ENCODE results near the gene CDK11B. TPM values are rescaled to one million over a fixed set of nuclear protein-coding genes. Genes with fewer than 3 reads are reported as not detected.

CDK11B gene
- total RNA-seq, 4 donors from 2014 or later, result 16.3 to 25.3 (median 19.2) TPM

DNA sequence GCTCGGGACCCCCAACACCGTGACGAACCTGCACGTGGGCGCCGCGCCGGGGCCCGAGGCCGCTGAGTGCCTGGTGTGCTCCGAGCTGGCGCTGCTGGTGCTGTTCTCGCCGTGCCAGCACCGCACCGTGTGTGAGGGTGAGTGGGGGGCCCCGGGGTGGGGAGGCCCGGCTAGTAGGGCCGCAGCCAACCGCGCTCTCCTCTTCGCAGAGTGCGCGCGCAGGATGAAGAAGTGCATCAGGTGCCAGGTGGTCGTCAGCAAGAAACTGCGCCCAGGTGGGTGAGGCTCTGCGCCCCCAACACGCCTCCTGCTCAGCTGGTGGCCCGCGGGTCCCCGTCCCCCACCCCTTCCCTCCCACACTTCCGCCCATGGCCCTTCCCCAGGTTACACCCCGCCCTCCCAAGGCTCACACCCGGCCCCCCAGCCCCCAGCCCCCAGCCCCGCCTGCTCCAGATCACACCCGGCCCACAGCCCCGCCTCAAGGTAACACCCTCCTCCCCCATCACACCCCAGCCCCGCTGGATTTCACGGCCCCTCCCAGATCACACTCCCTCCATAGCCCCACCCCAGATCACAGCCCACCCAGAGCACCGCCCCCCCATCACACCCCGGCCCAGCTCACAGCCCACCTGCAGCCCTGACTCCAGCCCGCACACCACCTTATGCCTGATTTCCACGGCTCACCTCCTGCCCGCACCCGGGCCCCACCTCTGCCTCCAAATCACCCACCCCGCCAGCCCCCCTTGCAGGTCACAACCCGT is 29.2 kb downstream of the CDK11B start:
- ATAC-seq (ENCODE audit: low FRiP score), result no peak
- TF ChIP-seq, protein P1, sequence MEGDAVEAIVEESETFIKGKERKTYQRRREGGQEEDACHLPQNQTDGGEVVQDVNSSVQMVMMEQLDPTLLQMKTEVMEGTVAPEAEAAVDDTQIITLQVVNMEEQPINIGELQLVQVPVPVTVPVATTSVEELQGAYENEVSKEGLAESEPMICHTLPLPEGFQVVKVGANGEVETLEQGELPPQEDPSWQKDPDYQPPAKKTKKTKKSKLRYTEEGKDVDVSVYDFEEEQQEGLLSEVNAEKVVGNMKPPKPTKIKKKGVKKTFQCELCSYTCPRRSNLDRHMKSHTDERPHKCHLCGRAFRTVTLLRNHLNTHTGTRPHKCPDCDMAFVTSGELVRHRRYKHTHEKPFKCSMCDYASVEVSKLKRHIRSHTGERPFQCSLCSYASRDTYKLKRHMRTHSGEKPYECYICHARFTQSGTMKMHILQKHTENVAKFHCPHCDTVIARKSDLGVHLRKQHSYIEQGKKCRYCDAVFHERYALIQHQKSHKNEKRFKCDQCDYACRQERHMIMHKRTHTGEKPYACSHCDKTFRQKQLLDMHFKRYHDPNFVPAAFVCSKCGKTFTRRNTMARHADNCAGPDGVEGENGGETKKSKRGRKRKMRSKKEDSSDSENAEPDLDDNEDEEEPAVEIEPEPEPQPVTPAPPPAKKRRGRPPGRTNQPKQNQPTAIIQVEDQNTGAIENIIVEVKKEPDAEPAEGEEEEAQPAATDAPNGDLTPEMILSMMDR (IDR thresholded peaks at IDR 0.05), result no peak
- no peak for DNase-seq (ENCODE audit: low spot score)

DNA sequence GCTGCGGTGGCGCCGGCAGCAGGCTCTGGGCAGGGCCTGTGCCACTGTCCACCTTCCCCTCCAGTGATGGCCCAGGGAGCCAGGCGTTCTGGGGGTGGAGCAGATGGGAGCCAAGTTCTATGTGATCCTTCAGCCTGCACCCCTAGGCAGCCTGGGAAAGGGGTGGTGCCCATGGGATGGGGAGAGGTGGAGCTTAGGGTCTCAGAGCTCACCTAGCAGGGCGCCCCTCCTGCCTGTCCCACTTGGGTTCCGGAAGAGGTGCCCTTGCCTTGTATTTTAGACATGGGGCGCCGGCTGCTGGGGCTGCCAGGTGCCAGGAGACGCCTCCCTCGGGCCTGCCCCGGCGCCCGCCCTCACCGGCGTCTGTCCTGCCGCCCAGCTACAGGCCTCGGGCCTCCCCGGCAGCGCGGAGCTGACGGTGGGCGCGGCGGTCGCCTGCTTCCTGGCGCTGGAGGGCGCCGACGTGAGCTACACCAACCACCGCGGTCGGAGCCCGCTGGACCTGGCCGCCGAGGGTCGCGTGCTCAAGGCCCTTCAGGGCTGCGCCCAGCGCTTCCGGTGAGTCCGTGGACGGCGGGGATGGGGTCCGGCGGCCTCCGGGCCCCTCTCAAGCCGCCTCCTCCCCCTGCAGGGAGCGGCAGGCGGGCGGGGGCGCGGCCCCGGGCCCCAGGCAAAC is 29.9 kb downstream of the CDK11B start:
- DNase-seq (ENCODE audit: low spot score), result no peak
- TF ChIP-seq, protein P1 (IDR thresholded peaks at IDR 0.05), result no peak
- ATAC-seq (ENCODE audit: low FRiP score), result no peak

DNA sequence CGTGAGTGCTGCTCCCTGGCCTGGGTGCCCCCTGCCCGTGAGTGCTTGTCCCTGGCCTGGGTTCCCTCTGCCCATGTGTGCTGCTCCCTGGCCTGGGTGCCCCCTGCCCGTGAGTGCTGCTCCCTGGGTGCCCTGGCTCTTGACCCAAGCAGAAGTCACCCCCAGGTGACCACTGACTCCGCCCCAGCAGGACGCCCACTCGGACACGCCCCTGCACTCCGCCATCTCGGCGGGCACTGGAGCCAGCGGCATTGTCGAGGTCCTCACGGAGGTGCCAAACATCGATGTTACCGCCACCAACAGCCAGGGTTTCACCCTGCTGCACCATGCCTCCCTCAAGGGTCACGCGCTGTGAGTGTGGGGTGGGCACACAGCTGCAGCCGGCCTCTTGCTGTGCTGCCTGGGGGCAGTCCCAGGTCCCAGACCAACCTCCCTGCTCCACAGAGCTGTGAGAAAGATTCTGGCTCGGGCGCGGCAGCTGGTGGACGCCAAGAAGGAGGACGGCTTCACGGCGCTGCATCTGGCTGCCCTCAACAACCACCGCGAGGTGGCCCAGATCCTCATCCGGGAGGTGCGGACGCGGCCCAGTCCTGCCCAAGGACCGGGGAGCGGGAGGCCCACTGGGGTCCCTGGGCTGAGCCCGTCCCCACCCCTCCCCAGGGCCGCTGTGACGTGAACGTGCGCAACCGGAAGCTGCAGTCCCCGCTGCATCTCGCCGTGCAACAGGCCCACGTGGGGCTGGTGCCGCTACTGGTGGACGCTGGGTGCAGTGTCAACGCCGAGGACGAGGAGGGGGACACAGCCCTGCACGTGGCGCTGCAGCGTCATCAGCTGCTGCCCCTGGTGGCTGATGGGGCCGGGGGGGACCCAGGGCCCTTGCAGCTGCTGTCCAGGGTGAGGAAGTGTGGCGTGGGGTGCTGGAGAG is 30.7 kb downstream of the CDK11B start:
- no peak for ATAC-seq (ENCODE audit: low FRiP score)
- TF ChIP-seq, protein P1 (IDR thresholded peaks at IDR 0.05), result no peak
- no peak for DNase-seq (ENCODE audit: low spot score)

DNA sequence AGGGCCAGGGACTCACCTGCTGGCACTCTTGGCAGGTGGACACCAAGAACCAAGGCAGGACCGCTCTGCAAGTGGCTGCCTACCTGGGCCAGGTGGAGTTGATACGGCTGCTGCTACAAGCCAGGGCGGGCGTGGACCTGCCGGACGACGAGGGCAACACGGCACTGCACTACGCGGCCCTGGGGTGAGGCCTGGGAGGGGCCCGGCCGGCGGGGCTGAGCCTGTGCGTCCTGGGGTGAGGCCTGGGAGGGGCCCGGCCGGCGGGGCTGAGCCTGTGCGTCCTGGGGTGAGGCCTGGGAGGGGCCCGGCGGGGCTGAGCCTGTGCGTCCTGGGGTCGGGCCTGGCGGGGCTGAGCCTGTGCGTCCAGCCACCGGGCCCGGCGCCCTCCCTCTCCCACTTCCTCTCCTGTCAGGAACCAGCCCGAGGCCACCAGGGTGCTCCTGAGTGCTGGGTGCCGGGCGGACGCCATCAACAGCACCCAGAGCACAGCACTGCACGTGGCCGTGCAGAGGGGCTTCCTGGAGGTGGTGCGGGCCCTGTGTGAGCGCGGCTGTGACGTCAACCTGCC is 31.5 kb downstream of the CDK11B start:
- DNase-seq (ENCODE audit: low spot score) (no peak), ATAC-seq (ENCODE audit: low FRiP score) (no peak)
- TF ChIP-seq, protein P1 (IDR thresholded peaks at IDR 0.05), result no peak

DNA sequence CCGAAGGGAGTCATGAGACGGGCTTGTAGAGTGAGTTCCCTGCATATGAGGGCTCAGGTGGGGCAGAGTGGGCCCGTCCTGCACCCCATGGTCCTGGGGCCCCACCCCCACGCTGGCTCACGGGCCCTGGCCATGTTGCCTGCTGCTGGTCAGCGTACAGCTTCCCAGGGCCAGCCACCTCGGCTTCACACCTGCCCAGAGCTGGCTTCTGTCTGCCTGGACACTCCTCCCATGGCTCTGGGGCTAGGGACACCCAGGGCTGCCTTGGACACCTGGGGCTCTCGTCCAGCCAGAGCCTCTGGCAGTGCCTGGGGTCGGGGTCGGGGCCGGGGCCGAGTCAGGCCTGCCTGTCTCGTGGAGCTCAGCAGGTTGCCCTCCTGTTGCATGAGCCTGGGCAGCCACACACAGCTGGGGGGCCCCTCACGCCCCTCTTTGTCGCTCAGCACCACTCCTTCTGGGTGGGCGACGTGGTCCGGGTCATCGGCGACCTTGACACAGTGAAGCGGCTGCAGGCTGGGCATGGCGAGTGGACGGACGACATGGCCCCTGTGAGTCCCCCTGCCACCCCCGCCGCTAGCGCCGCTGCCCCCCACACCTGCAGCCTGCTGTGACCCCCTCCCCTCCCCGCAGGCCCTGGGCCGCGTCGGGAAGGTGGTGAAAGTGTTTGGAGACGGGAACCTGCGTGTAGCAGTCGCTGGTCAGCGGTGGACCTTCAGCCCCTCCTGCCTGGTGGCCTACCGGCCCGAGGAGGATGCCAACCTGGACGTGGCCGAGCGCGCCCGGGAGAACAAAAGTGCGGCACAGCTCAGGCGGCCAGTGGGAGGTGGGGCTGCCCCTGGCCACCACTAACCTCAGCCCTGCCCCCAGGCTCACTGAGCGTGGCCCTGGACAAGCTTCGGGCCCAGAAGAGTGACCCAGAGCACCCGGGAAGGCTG is 32.3 kb downstream of the CDK11B start:
- TF ChIP-seq, protein P1 (IDR thresholded peaks at IDR 0.05), result no peak
- no peak for DNase-seq (ENCODE audit: low spot score)
- no peak for ATAC-seq (ENCODE audit: low FRiP score)

DNA sequence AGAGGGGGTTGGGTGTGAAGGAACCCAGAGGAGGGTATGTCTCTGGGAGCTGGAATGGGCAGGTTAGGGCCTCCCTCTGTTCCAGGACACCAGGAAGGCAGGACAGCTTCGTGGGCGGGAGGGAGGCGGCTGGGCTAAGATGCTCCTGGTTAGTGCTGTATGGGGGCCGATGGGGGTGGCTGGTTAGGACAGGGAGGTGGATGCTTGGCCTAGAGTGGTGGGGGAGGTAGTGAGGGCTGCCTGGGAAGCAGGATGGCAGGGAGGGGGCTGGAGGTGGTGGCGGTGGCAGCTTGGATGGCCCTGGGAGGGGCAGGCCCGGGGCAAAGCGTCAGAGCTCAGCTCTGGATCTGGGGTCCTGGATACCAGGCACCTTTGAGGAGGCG is 33.0 kb downstream of the CDK11B start:
- TF ChIP-seq, protein P1 (IDR thresholded peaks at IDR 0.05), result no peak
- no peak for ATAC-seq (ENCODE audit: low FRiP score)
- DNase-seq (ENCODE audit: low spot score), result no peak

Measured in omental fat pad (tissue), 4 donors.